DMS153 (cell line): ENCODE results near the gene MKX.

Source experiments
- DNase-seq: peaks from one replicate; lab custom pipeline; 2025; lab: John Stamatoyannopoulos, UW

The MKX gene, protein sequence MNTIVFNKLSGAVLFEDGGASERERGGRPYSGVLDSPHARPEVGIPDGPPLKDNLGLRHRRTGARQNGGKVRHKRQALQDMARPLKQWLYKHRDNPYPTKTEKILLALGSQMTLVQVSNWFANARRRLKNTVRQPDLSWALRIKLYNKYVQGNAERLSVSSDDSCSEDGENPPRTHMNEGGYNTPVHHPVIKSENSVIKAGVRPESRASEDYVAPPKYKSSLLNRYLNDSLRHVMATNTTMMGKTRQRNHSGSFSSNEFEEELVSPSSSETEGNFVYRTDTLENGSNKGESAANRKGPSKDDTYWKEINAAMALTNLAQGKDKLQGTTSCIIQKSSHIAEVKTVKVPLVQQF

DNA sequence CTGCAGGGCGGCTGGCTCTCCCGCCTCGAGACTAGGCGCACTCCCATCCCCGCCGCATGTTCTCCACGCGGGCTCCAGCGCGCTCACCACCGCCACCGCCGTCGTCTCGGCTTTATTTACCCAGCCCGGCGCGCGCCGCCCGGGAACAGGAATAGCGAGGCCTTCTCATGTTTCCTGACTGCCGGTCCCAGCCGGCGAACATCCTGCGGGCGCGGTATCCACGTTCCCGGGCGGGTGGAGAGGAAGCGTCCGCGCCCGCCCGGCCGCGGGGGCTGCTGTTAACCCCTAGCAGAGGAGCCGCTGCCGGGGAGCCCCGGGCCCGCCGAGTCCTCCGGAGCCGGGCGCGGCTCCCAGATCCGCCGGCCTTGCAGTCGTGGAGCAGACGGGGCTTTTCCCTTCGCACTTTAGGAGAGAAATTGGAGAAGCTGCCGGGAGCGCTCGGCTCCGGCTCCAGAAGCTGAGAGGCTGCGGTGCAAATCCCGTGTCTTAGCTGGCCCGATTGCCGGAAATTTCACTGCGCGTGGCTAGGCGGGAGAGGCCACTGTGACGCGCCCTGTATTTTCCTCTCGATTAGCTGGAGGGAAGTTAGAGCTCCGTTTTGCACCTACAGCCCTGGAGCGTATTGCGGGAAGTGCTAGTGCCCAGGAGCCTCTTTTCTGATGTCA, at the start of gene MKX:
MKX (minus strand) TSS at position 88 of the 665 bp plus-strand sequence. CDS start 2,404 bp downstream, outside the sequence.
- peak; percentile 1 for DNase-seq

DNA sequence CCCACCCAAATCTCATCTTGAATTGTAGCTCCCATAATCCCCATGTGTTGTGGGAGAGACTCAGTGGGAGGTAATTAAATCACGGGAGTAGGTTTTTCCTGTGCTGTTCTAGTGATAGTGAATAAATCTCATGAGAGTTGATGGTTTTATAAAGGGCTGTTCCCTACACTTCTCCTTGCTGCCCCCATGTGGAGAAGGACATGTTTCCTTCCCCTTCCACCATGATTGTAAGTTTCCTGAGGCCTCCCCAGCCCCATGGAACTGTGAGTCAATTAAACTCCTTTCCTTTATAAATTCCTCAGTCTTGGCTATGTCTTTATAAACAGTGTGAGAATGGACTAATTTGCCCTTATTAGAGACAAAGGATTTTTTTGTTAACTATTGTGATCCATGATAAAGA, 48.5 kb upstream of the MKX start:
- no peak for DNase-seq

DNA sequence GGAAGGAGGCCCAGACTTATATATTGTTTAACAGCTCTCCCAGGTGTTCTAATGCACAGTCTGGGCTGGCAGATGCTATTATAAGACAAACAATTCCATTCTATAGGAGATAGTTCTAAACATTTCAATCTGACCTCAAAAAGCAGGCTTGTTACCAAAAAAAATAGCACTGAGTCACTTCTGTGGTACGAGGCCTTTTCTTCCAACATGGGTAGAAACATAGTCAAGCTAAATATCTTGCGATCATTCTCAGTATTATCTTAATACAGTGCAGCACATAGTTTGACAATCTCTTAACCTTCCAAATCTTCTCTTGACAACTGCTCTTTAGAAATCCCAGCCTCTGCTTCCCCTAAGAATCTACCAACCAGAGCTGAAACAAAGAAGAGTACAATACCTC, 46.6 kb upstream of the MKX start:
- no peak for DNase-seq

DNA sequence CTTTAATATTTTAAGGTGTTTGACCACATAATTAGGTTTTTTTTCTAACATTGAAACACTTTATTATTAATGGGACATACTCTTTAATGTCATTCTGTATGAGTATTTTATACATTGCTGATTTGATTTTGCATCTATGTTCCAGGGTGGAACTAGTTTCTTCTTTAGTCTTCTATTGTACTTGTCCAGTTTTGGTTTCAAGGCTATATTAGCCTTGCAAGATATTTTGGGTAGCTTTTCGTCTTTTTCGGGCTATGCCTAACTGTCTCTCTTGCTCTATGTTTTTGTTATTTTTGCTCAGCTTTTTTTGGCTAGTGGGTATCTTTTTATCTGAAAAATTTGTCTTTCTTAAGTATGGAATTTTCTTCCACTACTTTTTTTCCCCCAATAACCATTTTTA, 38.7 kb upstream of the MKX start:
- DNase-seq, result no peak

DNA sequence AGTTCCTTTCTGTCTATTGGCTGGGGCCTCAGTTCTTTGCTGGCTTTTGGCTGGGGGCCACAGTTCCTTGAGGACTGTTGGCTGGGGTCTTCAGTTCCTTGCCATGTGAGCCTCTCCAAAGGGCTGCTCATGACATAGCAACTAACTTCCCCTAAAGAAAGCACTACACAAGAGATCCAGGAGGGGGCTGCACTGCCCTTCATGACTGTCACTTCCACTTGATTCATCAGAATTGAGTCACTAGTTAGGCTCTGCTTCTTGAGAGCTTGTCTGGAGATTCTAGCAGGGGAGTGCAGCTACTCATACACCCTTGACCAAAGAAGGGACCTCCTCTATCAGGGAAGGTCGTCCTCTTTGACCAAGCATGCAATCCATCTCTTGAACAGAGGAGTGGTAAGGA, 38.0 kb upstream of the MKX start:
- no peak for DNase-seq

DNA sequence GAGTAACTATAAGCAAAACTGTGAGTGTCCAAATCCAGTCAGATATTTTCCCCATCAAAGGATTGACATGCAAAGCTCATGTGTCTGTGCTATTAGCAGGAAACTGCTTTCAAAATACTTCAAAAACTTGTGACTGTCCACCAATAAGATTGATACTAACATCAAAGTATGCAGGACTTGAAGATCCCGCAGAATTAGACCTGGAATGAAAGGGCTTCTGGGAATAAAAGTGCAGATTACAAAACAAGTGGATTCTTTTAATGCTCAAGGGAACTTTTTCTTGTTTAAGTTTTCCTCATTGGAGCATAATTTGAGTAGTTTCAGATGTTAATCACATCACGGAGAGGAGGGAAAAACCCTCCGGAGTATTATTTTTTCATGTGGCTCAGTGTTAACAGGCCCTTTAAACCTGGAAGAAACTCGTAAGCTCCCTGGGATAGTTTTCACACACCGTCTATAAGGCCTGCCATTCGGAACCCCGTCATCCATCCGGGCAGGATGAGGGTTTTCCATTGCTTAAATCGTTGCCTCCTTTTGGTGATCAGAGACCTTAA, 33.9 kb upstream of the MKX start:
- DNase-seq, result no peak

DNA sequence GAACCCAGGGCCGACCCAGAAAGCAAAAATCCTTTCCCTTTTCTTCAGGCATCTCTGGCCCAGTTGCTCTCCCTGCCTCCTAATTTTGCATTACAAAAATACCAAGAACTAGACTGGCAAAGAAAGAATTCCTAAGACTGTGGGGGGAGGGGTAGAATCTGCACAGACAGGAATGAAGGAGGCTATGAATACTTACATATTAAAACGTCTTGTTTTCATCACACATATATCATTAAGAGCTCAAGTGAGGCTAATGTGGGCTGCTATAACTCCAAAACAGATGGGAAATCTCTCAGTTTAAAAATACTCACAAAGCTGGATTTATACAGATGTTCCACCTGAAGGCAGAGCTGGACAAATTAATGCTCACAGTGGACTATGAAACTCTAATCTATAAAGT, 29.2 kb upstream of the MKX start:
- no peak for DNase-seq

DNA sequence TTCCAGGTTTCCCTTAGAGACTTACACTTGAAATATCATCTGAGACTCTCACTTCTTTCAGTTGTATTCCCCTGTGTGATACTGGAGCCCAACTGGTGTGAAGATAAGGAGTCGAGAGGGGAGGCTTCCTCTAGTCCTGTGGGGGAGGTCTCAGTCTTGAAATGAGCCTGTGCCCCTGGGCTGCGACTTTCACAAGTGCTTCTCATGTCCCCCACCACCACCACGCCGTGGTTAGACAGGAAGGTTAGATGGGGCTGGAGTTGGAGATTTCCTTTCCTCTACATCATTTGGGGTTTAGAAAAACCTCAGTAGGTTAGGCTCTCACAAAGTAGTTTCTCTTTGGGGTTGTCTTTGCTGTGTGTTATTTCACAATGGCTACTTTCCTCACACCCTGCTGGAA, 25.6 kb upstream of the MKX start:
- DNase-seq, result no peak

DNA sequence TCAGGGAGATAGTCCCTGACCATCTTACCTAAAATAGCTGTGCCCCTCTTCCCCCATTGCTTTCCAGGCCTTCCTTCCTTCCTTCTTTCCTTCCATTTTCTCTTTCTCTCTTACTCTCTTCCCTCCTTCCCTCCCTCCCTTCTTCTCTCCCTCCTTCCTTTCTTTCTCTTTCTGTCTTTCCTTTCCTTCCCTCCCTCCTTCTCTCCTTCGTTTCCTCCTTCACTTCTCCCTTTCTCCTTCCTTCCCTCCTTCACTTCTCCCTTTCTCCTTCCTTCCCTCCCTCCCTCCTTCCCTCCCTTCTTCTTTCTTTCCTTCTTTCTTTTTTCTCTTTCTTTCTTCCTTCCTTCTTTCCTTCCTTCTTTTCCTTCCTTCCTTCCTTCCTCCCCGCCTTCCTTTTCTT, 24.6 kb upstream of the MKX start:
- DNase-seq, result no peak

DNA sequence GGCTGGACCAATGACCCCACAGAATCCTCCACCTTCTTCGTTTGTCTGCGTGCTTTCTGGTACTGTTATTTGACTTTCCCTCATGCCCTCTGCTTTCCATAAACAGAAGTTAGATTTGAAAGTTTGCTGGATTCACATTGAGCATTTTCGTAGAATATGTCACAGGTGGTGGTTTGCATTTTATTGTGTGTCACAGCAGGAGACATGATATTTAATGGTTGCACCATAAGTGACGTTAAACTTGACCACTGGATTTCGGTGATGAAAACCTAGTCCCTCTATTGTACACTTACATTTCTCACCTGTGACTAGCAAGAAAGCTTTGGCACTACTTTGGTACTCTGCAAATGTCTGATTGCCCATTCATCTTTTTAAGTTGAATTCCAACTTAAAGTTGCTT, 15.2 kb upstream of the MKX start:
- DNase-seq, result no peak

DNA sequence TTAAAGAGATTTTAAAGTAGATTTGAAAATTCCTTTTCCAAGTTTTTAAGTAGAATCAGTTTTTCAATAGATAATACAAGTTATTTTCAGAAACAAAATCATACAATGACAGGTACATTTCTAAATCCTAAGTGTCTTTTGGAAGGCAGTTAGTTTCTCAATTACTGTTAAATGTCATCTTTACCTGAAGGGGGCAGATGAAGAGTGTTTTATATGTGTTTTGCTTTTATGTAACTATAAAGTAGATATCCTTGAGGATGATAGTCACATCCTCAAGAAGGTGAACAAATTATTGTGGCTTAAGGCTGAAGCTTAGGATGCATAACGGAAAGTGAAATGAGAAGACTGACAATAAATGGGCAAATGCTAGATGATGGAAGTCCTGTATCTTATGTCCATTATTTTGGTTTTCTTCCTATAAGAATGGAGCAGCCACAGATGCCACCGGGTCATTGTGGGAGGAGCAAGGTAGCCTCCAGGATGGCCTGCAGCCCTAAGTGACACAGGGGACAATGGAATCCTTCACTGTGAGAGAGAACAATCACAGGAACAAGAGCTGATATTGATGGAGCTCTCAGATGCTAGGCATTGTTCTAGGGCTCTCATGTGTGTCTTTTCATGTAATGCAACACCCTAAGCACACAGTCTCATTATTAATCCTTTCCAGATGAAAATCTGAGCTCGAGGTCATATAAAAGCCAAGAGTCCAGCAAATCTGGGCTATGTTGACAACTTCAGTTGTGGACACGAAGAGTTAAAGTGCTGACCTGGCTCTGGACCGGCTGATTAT, 14.1 kb upstream of the MKX start:
- no peak for DNase-seq

DNA sequence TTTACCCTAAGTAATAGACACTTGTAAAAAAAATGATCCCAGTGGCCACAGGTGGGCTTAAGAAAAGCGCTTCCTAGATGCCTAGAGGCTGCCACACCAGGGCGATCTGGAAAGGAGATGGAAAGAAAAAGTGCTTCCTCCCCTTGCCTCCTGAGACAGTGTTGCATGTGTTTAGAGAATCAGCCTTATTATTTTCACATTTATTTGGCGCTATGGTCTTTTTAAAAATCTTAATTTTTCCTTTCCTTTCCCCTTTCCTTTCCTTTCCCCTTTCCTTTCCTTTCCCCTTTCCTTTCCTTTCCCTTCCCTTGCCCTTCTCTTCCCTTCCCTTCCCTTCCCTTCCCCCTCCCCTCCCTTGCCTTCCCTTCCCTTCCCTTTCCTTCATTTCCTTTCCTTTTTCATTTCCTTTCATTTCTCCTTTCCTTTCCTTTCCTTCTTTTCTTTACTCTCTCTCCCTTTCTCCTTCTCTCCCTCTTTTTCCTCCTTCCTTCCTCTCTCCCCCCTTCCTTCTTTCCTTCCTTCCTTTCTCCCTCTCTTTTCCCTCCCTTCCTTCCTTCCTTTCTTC, 7.1 kb upstream of the MKX start:
- DNase-seq, result no peak

DNA sequence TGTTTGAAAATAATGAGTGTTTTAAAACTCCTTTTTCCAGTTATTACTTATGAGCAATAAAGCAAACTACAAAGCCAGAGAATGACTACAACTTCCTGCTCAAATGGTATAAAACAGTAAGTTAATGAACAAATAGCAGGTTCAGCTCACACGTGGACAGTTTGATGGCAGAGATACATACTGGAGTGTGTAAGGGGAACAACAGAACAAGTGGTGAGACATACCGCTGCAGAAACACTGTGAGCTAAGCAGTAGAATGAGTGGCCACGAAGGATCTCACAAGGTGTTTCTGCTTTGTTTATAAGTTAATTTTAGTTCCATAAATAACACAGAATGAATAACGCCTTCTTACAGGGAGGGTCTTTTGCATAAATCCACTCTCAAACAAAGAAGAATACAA, 3.0 kb upstream of the MKX start:
- no peak for DNase-seq

DNA sequence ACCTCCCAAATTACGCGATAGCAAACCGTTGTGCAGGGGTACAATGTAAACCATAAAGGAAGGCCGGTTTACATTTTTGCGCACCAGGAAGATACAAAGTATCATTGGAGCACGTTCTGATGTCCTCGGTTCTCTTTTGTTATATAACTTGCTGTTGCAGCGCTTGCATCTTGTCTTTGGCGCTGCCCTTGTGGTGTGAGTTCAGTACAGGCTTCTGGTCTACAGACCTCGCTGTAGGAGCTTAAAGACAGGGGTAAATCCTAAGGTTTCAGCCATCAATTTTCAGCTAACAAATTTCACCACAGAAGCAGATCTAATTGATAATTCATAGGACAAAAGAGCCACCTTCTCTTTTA, 1.5 kb upstream of the MKX start:
- no peak for DNase-seq

DNA sequence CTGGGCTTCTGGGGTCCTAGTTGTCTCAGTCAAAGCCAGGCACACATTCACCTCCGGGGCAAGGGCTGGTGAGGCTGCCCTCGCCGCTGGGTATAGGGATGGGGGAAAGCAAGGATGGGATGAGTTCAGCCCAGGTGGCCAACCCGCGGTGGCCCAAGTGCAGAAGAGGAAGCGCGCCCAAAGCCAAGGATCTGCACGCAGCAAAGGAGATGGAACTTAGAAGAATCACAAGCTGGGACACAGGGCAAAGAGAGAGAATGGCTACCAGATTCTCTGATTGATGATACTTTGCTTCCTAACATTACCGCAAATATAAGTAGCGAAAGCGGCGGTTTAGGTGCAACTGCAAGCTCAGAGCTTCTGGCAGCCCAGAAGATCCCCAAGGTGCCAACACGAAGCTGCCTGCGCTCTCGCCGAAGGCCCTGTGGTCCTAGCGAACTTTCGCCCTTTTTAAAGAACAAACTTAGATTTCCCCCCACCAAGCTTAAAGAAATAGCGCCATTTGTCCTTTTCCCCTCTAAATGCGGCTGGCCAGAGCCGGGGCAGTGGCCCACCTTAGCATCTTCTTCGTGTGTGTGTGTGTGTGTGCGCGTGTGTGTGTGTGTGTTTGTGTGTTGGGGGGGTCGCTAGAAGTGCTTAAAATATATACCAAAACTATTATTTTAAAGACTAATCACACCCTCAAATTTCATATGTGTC, 927 bp upstream of the MKX start:
- no peak for DNase-seq

DNA sequence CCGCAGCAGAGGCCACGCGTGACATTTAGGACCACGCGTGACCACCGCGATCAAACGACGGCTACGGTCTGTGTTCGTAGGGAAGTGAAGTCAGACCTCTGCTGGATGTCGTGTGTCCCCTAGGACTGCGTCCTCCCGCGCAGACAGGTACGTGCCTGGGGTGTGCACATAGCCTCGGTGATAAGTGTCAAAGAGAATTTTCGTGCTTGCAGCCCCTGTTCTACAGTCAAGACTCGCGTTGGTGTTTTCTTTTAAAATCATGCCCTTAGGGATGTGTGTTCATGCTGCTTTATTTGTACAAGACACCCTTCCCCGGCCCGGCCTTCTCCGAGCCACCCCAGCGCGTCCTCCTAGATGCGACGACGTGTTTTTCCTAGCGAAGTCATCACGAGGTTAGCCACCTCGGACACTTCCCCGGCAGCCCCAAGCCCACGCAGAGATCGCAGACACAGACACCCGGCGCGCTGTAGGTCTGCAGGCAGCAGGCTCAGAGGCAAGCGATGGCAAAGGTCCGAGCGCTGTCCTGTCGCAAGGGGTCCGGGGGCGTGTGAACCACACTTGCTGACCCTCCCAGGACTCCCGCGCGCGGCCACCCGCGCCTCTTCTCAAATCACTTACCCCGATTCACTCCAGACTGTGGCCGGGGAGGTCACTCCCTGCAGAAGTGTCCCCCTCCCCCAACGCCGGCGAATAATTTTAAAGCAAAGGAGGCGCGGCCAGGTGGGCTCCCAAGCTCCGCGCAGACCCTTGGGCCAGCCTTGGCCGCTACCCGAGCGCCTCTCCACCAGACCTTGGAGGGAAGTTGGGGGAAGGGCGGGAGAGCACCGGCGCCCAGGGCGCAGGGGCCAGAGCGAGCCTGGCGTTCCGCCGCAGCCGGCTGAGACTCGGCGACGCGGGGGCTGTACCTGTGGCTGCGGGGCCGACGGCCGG, 552 bp downstream of the MKX start:
- DNase-seq, result no peak

DNA sequence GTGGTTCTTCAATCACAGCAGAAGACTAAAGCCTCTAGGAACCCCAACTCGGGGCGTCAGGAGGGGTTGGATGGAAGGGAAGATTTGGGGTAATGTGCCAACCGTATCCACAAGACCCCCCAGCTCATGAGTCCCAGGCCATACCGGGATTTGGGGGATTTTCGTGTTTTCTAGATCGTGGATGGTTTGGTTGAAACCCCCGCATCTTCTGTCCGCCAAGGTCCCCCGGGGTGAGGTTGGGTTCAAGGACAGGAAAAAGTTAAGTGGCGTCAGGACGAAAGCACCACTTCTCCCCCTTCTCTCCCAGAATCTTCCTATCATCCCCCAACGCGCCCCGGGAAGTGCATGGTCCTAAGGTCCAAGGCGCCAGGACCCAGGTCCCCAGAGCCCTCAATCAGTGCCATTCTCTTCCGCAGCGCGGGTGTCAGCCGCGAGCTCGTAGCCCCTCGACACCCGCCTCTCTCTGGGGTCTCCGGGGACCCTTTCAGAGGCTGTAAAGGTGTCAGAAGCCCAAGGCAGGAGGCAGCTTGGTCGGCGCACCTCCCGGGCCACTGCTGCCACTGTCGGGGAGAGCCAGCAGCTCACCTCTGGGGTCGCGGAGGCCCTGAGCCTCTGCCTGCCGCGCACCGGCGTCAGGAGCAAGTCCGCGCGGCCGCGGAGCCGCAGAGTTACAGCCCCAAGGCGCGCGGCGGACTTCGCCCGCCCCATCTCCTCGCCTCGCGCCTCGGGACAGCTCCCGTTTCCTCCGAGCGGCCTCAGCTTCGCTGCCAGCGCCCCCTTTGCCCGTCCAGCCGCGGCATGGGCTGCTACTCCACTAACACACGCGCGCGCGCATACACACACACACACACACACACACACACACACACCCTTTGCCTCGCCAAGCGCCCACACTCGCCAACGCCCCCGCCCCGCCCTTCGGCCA, 1.5 kb downstream of the MKX start:
- DNase-seq, result no peak

DNA sequence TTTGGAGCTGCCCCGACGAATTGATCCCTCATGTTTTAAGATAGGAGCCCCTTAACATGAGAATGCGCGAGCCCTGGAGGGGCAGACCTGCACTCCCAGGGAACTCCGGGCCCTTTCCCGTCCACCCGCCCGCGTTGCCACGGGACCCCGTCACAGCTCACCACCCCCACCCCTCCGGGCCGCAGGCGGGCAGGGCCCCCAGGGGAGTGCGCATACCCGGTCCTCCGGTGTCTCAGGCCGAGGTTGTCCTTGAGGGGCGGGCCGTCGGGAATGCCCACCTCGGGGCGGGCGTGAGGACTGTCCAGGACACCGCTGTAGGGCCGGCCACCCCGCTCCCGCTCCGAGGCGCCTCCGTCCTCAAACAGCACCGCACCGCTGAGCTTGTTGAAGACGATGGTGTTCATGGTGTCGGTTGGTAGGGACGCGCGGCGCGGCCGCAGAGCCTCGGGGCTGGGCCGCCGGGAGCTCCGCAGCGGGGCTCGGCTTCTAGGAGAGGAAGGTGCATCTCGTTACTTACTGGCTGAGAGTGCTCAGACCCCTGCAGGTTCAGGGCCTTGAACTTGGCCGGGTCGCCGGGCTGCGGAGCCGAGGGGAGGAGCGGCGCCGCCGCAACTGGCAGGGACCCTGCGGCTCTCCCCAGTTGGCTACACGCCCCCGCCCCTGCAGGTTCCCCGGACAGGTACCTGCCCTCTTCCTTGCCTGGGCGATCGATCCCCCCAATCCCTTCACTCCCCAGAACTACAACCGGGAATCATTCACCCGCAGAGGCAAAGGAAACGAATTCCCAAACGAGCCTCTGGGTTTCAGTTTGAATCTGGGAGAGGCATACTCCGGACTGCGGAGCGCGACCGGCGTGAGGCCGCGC, 2.4 kb downstream of the MKX start:
- DNase-seq, result no peak
